ENCODE data around the gene TRIM2.

TRIM2 gene

GRCh38 chr4:153271820-153272219, 67.6 kb downstream of the TRIM2 start:
- in situ Hi-C loops (cut with MboI; ENCODE audit: low sequenced_read_pairs): no loop called here

- in situ Hi-C loops (cut with MboI; ENCODE audit: low sequenced_read_pairs): no loop called here
These were observed 69.5 kb downstream of the TRIM2 start for GRCh38 chr4:153273751-153274150.

- in situ Hi-C loops (cut with MboI; ENCODE audit: low sequenced_read_pairs): no loop called here
These were observed 70.7 kb downstream of the TRIM2 start for GRCh38 chr4:153274967-153275366.

- in situ Hi-C loops (cut with MboI; ENCODE audit: low sequenced_read_pairs): no loop called here
These were observed 71.4 kb downstream of the TRIM2 start for GRCh38 chr4:153275380-153276276.

GRCh38 chr4:153276971-153277370, 72.7 kb downstream of the TRIM2 start:
- in situ Hi-C loops (cut with MboI; ENCODE audit: low sequenced_read_pairs): no loop called here

- in situ Hi-C loops (cut with MboI; ENCODE audit: low sequenced_read_pairs): no loop called here
These were observed 77.2 kb downstream of the TRIM2 start for GRCh38 chr4:153281476-153281875.

GRCh38 chr4:153282023-153282422, 77.8 kb downstream of the TRIM2 start:
- in situ Hi-C loops (cut with MboI; ENCODE audit: low sequenced_read_pairs): no loop called here

GRCh38 chr4:153283260-153283659, 79.0 kb downstream of the TRIM2 start:
- in situ Hi-C loops (cut with MboI; ENCODE audit: low sequenced_read_pairs): no loop called here

- in situ Hi-C loops (cut with MboI; ENCODE audit: low sequenced_read_pairs): no loop called here
These were observed 85.9 kb downstream of the TRIM2 start for GRCh38 chr4:153290134-153290533.

- in situ Hi-C loops (cut with MboI; ENCODE audit: low sequenced_read_pairs): no loop called here
These were observed 87.3 kb downstream of the TRIM2 start for GRCh38 chr4:153291562-153291961.

GRCh38 chr4:153292897-153293741, 88.9 kb downstream of the TRIM2 start:
- in situ Hi-C loops (cut with MboI; ENCODE audit: low sequenced_read_pairs): no loop called here

GRCh38 chr4:153293742-153294057, 89.5 kb downstream of the TRIM2 start:
- in situ Hi-C loops (cut with MboI; ENCODE audit: low sequenced_read_pairs): no loop called here

GRCh38 chr4:153294631-153295030, 90.4 kb downstream of the TRIM2 start:
- in situ Hi-C loops (cut with MboI; ENCODE audit: low sequenced_read_pairs): no loop called here

GRCh38 chr4:153295131-153295755, 91.0 kb downstream of the TRIM2 start:
- in situ Hi-C loops (cut with MboI; ENCODE audit: low sequenced_read_pairs): no loop called here

GRCh38 chr4:153296040-153296823, 92.0 kb downstream of the TRIM2 start:
- in situ Hi-C loops (cut with MboI; ENCODE audit: low sequenced_read_pairs): no loop called here

- in situ Hi-C loops (cut with MboI; ENCODE audit: low sequenced_read_pairs): no loop called here
These were observed 92.9 kb downstream of the TRIM2 start for GRCh38 chr4:153297116-153297515.

GRCh38 chr4:153310793-153311192, 106.5 kb downstream of the TRIM2 start:
- in situ Hi-C loops (cut with MboI; ENCODE audit: low sequenced_read_pairs): no loop called here

GRCh38 chr4:153314915-153315314, 110.7 kb downstream of the TRIM2 start:
- in situ Hi-C loops (cut with MboI; ENCODE audit: low sequenced_read_pairs): no loop called here

- in situ Hi-C loops (cut with MboI; ENCODE audit: low sequenced_read_pairs): no loop called here
These were observed 114.6 kb downstream of the TRIM2 start for GRCh38 chr4:153318696-153319320.

- in situ Hi-C loops (cut with MboI; ENCODE audit: low sequenced_read_pairs): no loop called here
These were observed 118.5 kb downstream of the TRIM2 start for GRCh38 chr4:153322791-153323190.

Measured in HL-60/S4 treated with retinoic acid at 250 ng/mL for 4 days and 3 days (cell line).